Keratinocyte (primary cell): ENCODE measurements around the gene ADAMTS17. TPM values are rescaled to one million over a fixed set of nuclear protein-coding genes. Genes with fewer than 3 reads are reported as not detected.

Experiments used
- DNase-seq: peaks from one replicate; pipeline ENCODE4 v3.0.0-alpha.2; 2011; ENCODE audit warnings: low read depth, missing footprints, low spot score
- FAIRE-seq: peaks from 2 replicates; lab custom pipeline; 2011; peaks lifted over from hg19 to GRCh38; lab: Jason Lieb, UNC
- H2AFZ ChIP-seq: 2 replicates; pipeline ENCODE4 v1.6.0; 2012; ENCODE audit warnings: low read length, control low read depth, inconsistent platforms; ENCODE audit not compliant: control insufficient read depth
- H3K27ac ChIP-seq: 2 replicates; pipeline ENCODE4 v1.5.1; 2011; ENCODE audit warnings: low read length; ENCODE audit not compliant: control insufficient read depth, insufficient read depth
- H3K27me3 ChIP-seq: 3 replicates; pipeline ENCODE4 v1.6.0; 2011; ENCODE audit warnings: low read length; ENCODE audit not compliant: control insufficient read depth, insufficient read depth; ENCODE audit errors: extremely low read depth
- H3K36me3 ChIP-seq, 2 experiments: 2 replicates in 1 of 2; 3 replicates in 1 of 2; pipeline ENCODE4 v1.5.1; 2011; ENCODE audit warnings: low read length in 2 of 2, mild to moderate bottlenecking in 1 of 2; ENCODE audit not compliant: control insufficient read depth in 2 of 2, insufficient read depth in 2 of 2; ENCODE audit errors: extremely low read depth in 1 of 2
- H3K4me1 ChIP-seq: 3 replicates; pipeline ENCODE4 v1.5.1; 2011; ENCODE audit warnings: low read length; ENCODE audit not compliant: control insufficient read depth, insufficient read depth; ENCODE audit errors: extremely low read depth
- H3K4me2 ChIP-seq: 3 replicates; pipeline ENCODE4 v1.6.0; 2011; ENCODE audit warnings: low read depth, low read length; ENCODE audit not compliant: control insufficient read depth, insufficient read depth; ENCODE audit errors: extremely low read depth
- H3K4me3 ChIP-seq, 3 experiments: fragments of 200-600 bp in 1 of 3; sonication (generic) in 1 of 3; 2 replicates in 2 of 3; 3 replicates in 1 of 3; pipeline ENCODE4 v1.5.1; 2011 to 2016; ENCODE audit warnings: low read length in 3 of 3, mild to moderate bottlenecking in 3 of 3, control low read depth in 2 of 3, inconsistent platforms in 1 of 3, low read depth in 1 of 3, mixed read lengths in 1 of 3, mixed run types in 1 of 3, moderate library complexity in 1 of 3; ENCODE audit not compliant: control insufficient read depth in 2 of 3, insufficient read depth in 2 of 3; ENCODE audit errors: extremely low read depth in 1 of 3
- H3K79me2 ChIP-seq: 2 replicates; pipeline ENCODE4 v1.6.0; 2012; ENCODE audit warnings: low read length; ENCODE audit not compliant: control insufficient read depth, insufficient read depth
- H3K9ac ChIP-seq: 3 replicates; pipeline ENCODE4 v1.6.0; 2011; ENCODE audit warnings: low read length; ENCODE audit not compliant: control insufficient read depth, insufficient read depth; ENCODE audit errors: extremely low read depth
- H3K9me1 ChIP-seq: 3 replicates; pipeline ENCODE4 v1.6.0; 2011; ENCODE audit warnings: low read length; ENCODE audit not compliant: control insufficient read depth, insufficient read depth; ENCODE audit errors: extremely low read depth
- H3K9me3 ChIP-seq: 2 replicates; pipeline ENCODE4 v1.5.1; 2012; ENCODE audit warnings: low read depth, low read length; ENCODE audit not compliant: control insufficient read depth
- H4K20me1 ChIP-seq: 3 replicates; pipeline ENCODE4 v1.6.0; 2011; ENCODE audit warnings: low read length; ENCODE audit not compliant: control insufficient read depth, insufficient read depth; ENCODE audit errors: extremely low read depth
- CTCF ChIP-seq, 3 experiments: IDR thresholded peaks in 1 of 3; conservative IDR thresholded peaks in 1 of 3; optimal IDR thresholded peaks in 1 of 3; 2 replicates in 2 of 3; 3 replicates in 1 of 3; pipeline versions ENCODE3 to v1.5.1; 2011; ENCODE audit warnings: low read length in 3 of 3, mild to moderate bottlenecking in 3 of 3, moderate library complexity in 2 of 3, control low read depth in 1 of 3, inconsistent platforms in 1 of 3; ENCODE audit not compliant: insufficient read depth in 2 of 3; ENCODE audit errors: extremely low read depth in 1 of 3
- EZH2 ChIP-seq: IDR thresholded peaks from one replicate; pipeline ENCODE4 v1.6.1; 2012; ENCODE audit warnings: inconsistent platforms, mild to moderate bottlenecking, low read length, moderate library complexity
- dilution Hi-C: fragments of 300-500 bp; cut with MboI; formaldehyde crosslinking; loops from one replicate; pipeline ENCODE4 v1.7.0; 2020; ENCODE audit warnings: low sequenced_read_pairs; ENCODE audit not compliant: extremely low pct_ligation_motif_present
- polyA plus RNA-seq, 5 experiments: library from polyadenylated mRNA; depleted of rRNA in 3 of 5; stranded (reverse) in 3 of 5; stranded (forward) in 1 of 5; unstranded in 1 of 5; fragments of >200 nt; gene quantifications; 1 replicate in 1 of 5; 2 replicates in 3 of 5; 3 replicates in 1 of 5; pipeline versions ENCODE4 v1.2.1 to v1.2.3, GENCODE V29; 2011 to 2012; ENCODE audit warnings: missing spikeins in 2 of 5, low read depth in 1 of 5, low replicate concordance in 1 of 5

The ADAMTS17 gene
- polyA plus RNA-seq, 1 donor (not counting 4 experiments of a cell fraction or from before 2014, with no cell fraction given), result 0.18 TPM

GRCh38 chr15:100132309-100132708 lies 209.5 kb downstream of the ADAMTS17 start:
- H3K9me3 ChIP-seq, result no peaks in the 10 kb centered on the region
- TF ChIP-seq CTCF (optimal IDR thresholded peaks at IDR 0.05 in 1 of 3, IDR thresholded peaks at IDR 0.05 in 1 of 3, conservative IDR thresholded peaks at IDR 0.05 in 1 of 3; ENCODE audit: extremely low read depth in 1 of 3, insufficient read depth in 2 of 3, low read length in 3 of 3) (no peak), EZH2 (no peak)
- FAIRE-seq (no peak), DNase-seq (no peak)
- H4K20me1 ChIP-seq, result no peaks in the 10 kb centered on the region
- no peak overlapping the region for H3K27ac ChIP-seq
- no peak overlapping the region for H3K4me2 ChIP-seq
- no peak overlapping the region for H2AFZ ChIP-seq
- H3K9ac ChIP-seq, result no peak overlapping the region
- H3K4me3 ChIP-seq, result no peak overlapping the region
- no peaks in the 10 kb centered on the region for H3K36me3 ChIP-seq
- no peaks in the 10 kb centered on the region for H3K4me1 ChIP-seq
- H3K79me2 ChIP-seq, result no peaks in the 10 kb centered on the region
- peaks cover 16% of the 10 kb centered on the region for H3K27me3 ChIP-seq
- H3K9me1 ChIP-seq, result no peaks in the 10 kb centered on the region
- dilution Hi-C loops, result no loop called here

- DNase-seq, result no peak
- Histone ChIP-seq H3K9me1 (no peaks in the 10 kb centered on the region), H3K4me2 (no peak overlapping the region), H3K9ac (no peak overlapping the region), H4K20me1 (no peaks in the 10 kb centered on the region), H3K36me3 (no peaks in the 10 kb centered on the region), H3K27me3 (peaks cover 16% of the 10 kb centered on the region), H2AFZ (no peak overlapping the region), H3K9me3 (no peaks in the 10 kb centered on the region), H3K4me1 (no peaks in the 10 kb centered on the region), H3K79me2 (no peaks in the 10 kb centered on the region), H3K4me3 (no peak overlapping the region), H3K27ac (no peak overlapping the region)
- dilution Hi-C loops, result no loop called here
- no peak for FAIRE-seq
- TF ChIP-seq EZH2, result no peak
- peak in 1 of 3 experiments; percentile 36 for TF ChIP-seq CTCF (optimal IDR thresholded peaks at IDR 0.05 in 1 of 3, IDR thresholded peaks at IDR 0.05 in 1 of 3, conservative IDR thresholded peaks at IDR 0.05 in 1 of 3; ENCODE audit: extremely low read depth in 1 of 3, insufficient read depth in 2 of 3, low read length in 3 of 3)
Observed at GRCh38 chr15:100131321-100132224, 210.2 kb downstream of the ADAMTS17 start.
